ENCODE measurements around the gene FANCC.

The FANCC gene

GRCh38 chr9:95315108-95315746 lies 2.3 kb downstream of the FANCC start:
- TF ChIP-seq CTCF (IDR thresholded peaks at IDR 0.05; ENCODE audit: borderline replicate concordance, extremely low read depth, low read length, poor library complexity, severe bottlenecking) (no peak), EZH2 (IDR thresholded peaks at IDR 0.05; ENCODE audit: borderline replicate concordance, low read depth, low read length, severe bottlenecking) (no peak)
- H3K9ac ChIP-seq (ENCODE audit: low read depth, low read length): no peak overlapping the region; the same call in 1 of the 2 replicates
- DNase-seq (no peak), ATAC-seq (ENCODE audit: insufficient read depth, low read depth) (no peak)
- 0 out of 2 replicates have a peak, but pooled peaks cover 3% of the 10 kb centered on the region for H3K79me2 ChIP-seq (ENCODE audit: insufficient read depth, low read length)
- H3K4me1 ChIP-seq (ENCODE audit: insufficient read depth, low read length): peaks cover 25% of the 10 kb centered on the region
- no peak overlapping the region for H3K27ac ChIP-seq (ENCODE audit: low read length)
- H4K20me1 ChIP-seq (ENCODE audit: insufficient read depth, low read length): no peaks in the 10 kb centered on the region
- no peak overlapping the region for H3K4me3 ChIP-seq (ENCODE audit: low read depth in 1 of 2, low read length in 2 of 2)
- H3K4me2 ChIP-seq (ENCODE audit: insufficient read depth, low read length): peak overlapping the region; percentile 69
- no peaks in the 10 kb centered on the region for H3K36me3 ChIP-seq (ENCODE audit: insufficient read depth, low read length)
- H3K9me3 ChIP-seq (ENCODE audit: insufficient read depth, low read length, severe bottlenecking): no peaks in the 10 kb centered on the region
- no peak overlapping the region for H2AFZ ChIP-seq (ENCODE audit: low read depth, low read length)
- H3K27me3 ChIP-seq (ENCODE audit: insufficient read depth, low read length, poor library complexity): no peaks in the 10 kb centered on the region

GRCh38 chr9:95313010-95313498 lies 4.5 kb downstream of the FANCC start:
- no peak for ATAC-seq (ENCODE audit: insufficient read depth, low read depth)
- no peak for DNase-seq
- Histone ChIP-seq H4K20me1 (ENCODE audit: insufficient read depth, low read length) (no peaks in the 10 kb centered on the region), H3K36me3 (ENCODE audit: insufficient read depth, low read length) (no peaks in the 10 kb centered on the region), H3K4me3 (ENCODE audit: low read depth in 1 of 2, low read length in 2 of 2) (no peak overlapping the region), H3K4me1 (ENCODE audit: insufficient read depth, low read length) (peaks cover 21% of the 10 kb centered on the region), H3K27ac (ENCODE audit: low read length) (no peak overlapping the region), H3K9ac (ENCODE audit: low read depth, low read length) (no peak overlapping the region), H3K27me3 (ENCODE audit: insufficient read depth, low read length, poor library complexity) (no peaks in the 10 kb centered on the region), H2AFZ (ENCODE audit: low read depth, low read length) (no peak overlapping the region), H3K79me2 (ENCODE audit: insufficient read depth, low read length) (0 out of 2 replicates have a peak, but pooled peaks cover 3% of the 10 kb centered on the region), H3K9me3 (ENCODE audit: insufficient read depth, low read length, severe bottlenecking) (no peaks in the 10 kb centered on the region), H3K4me2 (ENCODE audit: insufficient read depth, low read length) (no peak overlapping the region)
- TF ChIP-seq CTCF (IDR thresholded peaks at IDR 0.05; ENCODE audit: borderline replicate concordance, extremely low read depth, low read length, poor library complexity, severe bottlenecking): no peak
- TF ChIP-seq EZH2 (IDR thresholded peaks at IDR 0.05; ENCODE audit: borderline replicate concordance, low read depth, low read length, severe bottlenecking): no peak

GRCh38 chr9:95311961-95312360 lies 5.5 kb downstream of the FANCC start:
- 0 out of 2 replicates have a peak, but pooled peaks cover 3% of the 10 kb centered on the region for H3K79me2 ChIP-seq (ENCODE audit: insufficient read depth, low read length)
- no peak overlapping the region for H3K4me3 ChIP-seq (ENCODE audit: low read depth in 1 of 2, low read length in 2 of 2)
- no peaks in the 10 kb centered on the region for H3K36me3 ChIP-seq (ENCODE audit: insufficient read depth, low read length)
- H4K20me1 ChIP-seq (ENCODE audit: insufficient read depth, low read length): no peaks in the 10 kb centered on the region
- H3K9me3 ChIP-seq (ENCODE audit: insufficient read depth, low read length, severe bottlenecking): no peaks in the 10 kb centered on the region
- no peak for DNase-seq
- TF ChIP-seq CTCF (IDR thresholded peaks at IDR 0.05; ENCODE audit: borderline replicate concordance, extremely low read depth, low read length, poor library complexity, severe bottlenecking): no peak
- H3K4me2 ChIP-seq (ENCODE audit: insufficient read depth, low read length): no peak overlapping the region
- H2AFZ ChIP-seq (ENCODE audit: low read depth, low read length): no peak overlapping the region
- H3K9ac ChIP-seq (ENCODE audit: low read depth, low read length): no peak overlapping the region
- no peaks in the 10 kb centered on the region for H3K27me3 ChIP-seq (ENCODE audit: insufficient read depth, low read length, poor library complexity)
- H3K4me1 ChIP-seq (ENCODE audit: insufficient read depth, low read length): peaks cover 19% of the 10 kb centered on the region
- H3K27ac ChIP-seq (ENCODE audit: low read length): no peak overlapping the region
- no peak for ATAC-seq (ENCODE audit: insufficient read depth, low read depth)

Data from DND-41 (cell line).